Measurements from ENCODE around the gene ARX. TPM values are rescaled to one million over a fixed set of nuclear protein-coding genes. Genes with fewer than 3 reads are reported as not detected.

Gene ARX
- total and polyA plus RNA-seq, 4 donors, result 0.21 to 1.8 (median 0.43) TPM; not detected in 1

GRCh38 chrX:25049971-25050370 is 34.2 kb upstream of the ARX start:
- H3K27ac ChIP-seq (ENCODE audit: low read depth in 1 of 2, low read length in 1 of 2), result no peak overlapping the region
- H3K9ac ChIP-seq (ENCODE audit: insufficient read depth in 1 of 2, low read length in 2 of 2), result no peak overlapping the region
- DNase-seq (no peak), ATAC-seq (ENCODE audit: insufficient read depth, low FRiP score) (no peak)
- TF ChIP-seq, protein P1, sequence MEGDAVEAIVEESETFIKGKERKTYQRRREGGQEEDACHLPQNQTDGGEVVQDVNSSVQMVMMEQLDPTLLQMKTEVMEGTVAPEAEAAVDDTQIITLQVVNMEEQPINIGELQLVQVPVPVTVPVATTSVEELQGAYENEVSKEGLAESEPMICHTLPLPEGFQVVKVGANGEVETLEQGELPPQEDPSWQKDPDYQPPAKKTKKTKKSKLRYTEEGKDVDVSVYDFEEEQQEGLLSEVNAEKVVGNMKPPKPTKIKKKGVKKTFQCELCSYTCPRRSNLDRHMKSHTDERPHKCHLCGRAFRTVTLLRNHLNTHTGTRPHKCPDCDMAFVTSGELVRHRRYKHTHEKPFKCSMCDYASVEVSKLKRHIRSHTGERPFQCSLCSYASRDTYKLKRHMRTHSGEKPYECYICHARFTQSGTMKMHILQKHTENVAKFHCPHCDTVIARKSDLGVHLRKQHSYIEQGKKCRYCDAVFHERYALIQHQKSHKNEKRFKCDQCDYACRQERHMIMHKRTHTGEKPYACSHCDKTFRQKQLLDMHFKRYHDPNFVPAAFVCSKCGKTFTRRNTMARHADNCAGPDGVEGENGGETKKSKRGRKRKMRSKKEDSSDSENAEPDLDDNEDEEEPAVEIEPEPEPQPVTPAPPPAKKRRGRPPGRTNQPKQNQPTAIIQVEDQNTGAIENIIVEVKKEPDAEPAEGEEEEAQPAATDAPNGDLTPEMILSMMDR (IDR thresholded peaks at IDR 0.05; ENCODE audit: control extremely low read depth, extremely low read depth), result no peak
- H3K27me3 ChIP-seq (ENCODE audit: control insufficient read depth in 3 of 3, insufficient read depth in 3 of 3, low read length in 2 of 3), result no peaks in the 10 kb centered on the region
- H3K36me3 ChIP-seq (ENCODE audit: control insufficient read depth in 4 of 4, insufficient read depth in 4 of 4, low read length in 4 of 4), result no peaks in the 10 kb centered on the region
- peaks cover 0 to 3% (median 0%) of the 10 kb centered on the region in 4 donors for H3K9me3 ChIP-seq (ENCODE audit: control insufficient read depth in 4 of 4, insufficient read depth in 3 of 4, low read length in 3 of 4)
- 45 to 48% methylated on average over 1 of the region's 1 CpG for WGBS, 2 donors
- no peak overlapping the region for H3K4me3 ChIP-seq
- H3K4me1 ChIP-seq (ENCODE audit: control insufficient read depth in 5 of 5, insufficient read depth in 5 of 5, low read length in 5 of 5), result no peaks in the 10 kb centered on the region

DNA sequence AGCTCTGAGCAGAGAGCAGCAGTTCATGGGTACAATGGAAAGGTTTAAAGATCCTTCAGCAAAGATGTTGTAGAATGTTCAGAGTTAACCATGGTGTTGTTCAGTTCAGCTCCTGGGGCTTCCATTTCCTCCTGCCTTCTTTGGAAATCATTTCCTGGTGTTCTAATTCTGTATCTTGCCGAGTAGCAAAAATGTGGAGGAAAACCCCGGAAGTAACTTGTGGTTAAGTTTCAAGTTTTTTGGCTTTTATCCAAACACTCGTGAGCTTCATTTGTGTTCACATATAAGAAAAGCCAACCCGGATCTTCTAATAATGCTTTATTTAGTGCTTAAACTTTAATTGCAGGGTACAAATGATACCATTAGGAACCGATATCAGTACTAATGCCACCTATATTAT is 33.6 kb upstream of the ARX start:
- Histone ChIP-seq H3K27me3 (ENCODE audit: control insufficient read depth in 3 of 3, insufficient read depth in 3 of 3, low read length in 2 of 3) (no peaks in the 10 kb centered on the region), H3K4me1 (ENCODE audit: control insufficient read depth in 5 of 5, insufficient read depth in 5 of 5, low read length in 5 of 5) (no peaks in the 10 kb centered on the region), H3K9ac (ENCODE audit: insufficient read depth in 1 of 2, low read length in 2 of 2) (no peak overlapping the region), H3K36me3 (ENCODE audit: control insufficient read depth in 4 of 4, insufficient read depth in 4 of 4, low read length in 4 of 4) (no peaks in the 10 kb centered on the region), H3K4me3 (no peak overlapping the region), H3K9me3 (ENCODE audit: control insufficient read depth in 4 of 4, insufficient read depth in 3 of 4, low read length in 3 of 4) (peaks cover 0 to 3% (median 1%) of the 10 kb centered on the region in 4 donors), H3K27ac (ENCODE audit: low read depth in 1 of 2, low read length in 1 of 2) (no peak overlapping the region)
- TF ChIP-seq, protein P1 (IDR thresholded peaks at IDR 0.05; ENCODE audit: control extremely low read depth, extremely low read depth), result no peak
- ATAC-seq (ENCODE audit: insufficient read depth, low FRiP score) (no peak), DNase-seq (peak in 2 of 3 donors; percentile 11 to 52)
- WGBS, 2 donors, result 16 to 32% methylated on average over 5 of the region's 5 CpGs

DNA sequence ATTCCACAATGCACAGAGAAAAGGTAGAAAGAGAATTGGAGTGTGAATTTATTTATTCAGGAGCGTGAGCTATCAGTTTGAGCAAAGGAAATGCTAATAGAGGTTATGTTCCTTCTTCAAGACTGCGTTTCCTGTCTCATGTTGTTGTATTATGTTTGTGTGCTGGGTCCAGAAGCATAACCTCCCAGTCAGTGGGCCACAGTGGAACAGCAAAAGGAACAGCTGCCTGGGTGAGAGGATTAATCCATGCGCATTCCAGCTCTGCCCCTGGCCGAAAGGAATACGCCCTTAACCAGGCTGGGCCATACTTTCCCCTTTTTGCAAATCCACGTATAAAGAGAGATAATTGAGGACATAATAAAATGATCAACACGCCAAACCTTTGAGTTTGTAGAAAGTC is 32.4 kb upstream of the ARX start:
- no peak for ATAC-seq (ENCODE audit: insufficient read depth, low FRiP score)
- no peaks in the 10 kb centered on the region for H3K36me3 ChIP-seq (ENCODE audit: control insufficient read depth in 4 of 4, insufficient read depth in 4 of 4, low read length in 4 of 4)
- WGBS, 2 donors, result 70 to 79% methylated on average over 7 of the region's 7 CpGs
- no peak overlapping the region for H3K9ac ChIP-seq (ENCODE audit: insufficient read depth in 1 of 2, low read length in 2 of 2)
- no peak overlapping the region for H3K4me3 ChIP-seq
- DNase-seq, result no peak
- H3K27ac ChIP-seq (ENCODE audit: low read depth in 1 of 2, low read length in 1 of 2), result no peak overlapping the region
- TF ChIP-seq, protein P1 (IDR thresholded peaks at IDR 0.05; ENCODE audit: control extremely low read depth, extremely low read depth), result no peak
- H3K9me3 ChIP-seq (ENCODE audit: control insufficient read depth in 4 of 4, insufficient read depth in 3 of 4, low read length in 3 of 4), result peaks cover 0 to 3% (median 1%) of the 10 kb centered on the region in 4 donors
- no peaks in the 10 kb centered on the region for H3K4me1 ChIP-seq (ENCODE audit: control insufficient read depth in 5 of 5, insufficient read depth in 5 of 5, low read length in 5 of 5)
- H3K27me3 ChIP-seq (ENCODE audit: control insufficient read depth in 3 of 3, insufficient read depth in 3 of 3, low read length in 2 of 3), result no peaks in the 10 kb centered on the region

- H3K4me1 ChIP-seq (ENCODE audit: control insufficient read depth in 5 of 5, insufficient read depth in 5 of 5, low read length in 5 of 5), result no peaks in the 10 kb centered on the region
- no peaks in the 10 kb centered on the region for H3K27me3 ChIP-seq (ENCODE audit: control insufficient read depth in 3 of 3, insufficient read depth in 3 of 3, low read length in 2 of 3)
- H3K4me3 ChIP-seq, result no peak overlapping the region
- DNase-seq, result no peak
- TF ChIP-seq, protein P1 (IDR thresholded peaks at IDR 0.05; ENCODE audit: control extremely low read depth, extremely low read depth), result no peak
- no peak for ATAC-seq (ENCODE audit: insufficient read depth, low FRiP score)
- peaks cover 0 to 3% (median 0%) of the 10 kb centered on the region in 4 donors for H3K9me3 ChIP-seq (ENCODE audit: control insufficient read depth in 4 of 4, insufficient read depth in 3 of 4, low read length in 3 of 4)
- 66 to 80% methylated on average over 1 of the region's 1 CpG for WGBS, 2 donors
- H3K36me3 ChIP-seq (ENCODE audit: control insufficient read depth in 4 of 4, insufficient read depth in 4 of 4, low read length in 4 of 4), result no peaks in the 10 kb centered on the region
- H3K9ac ChIP-seq (ENCODE audit: insufficient read depth in 1 of 2, low read length in 2 of 2), result no peak overlapping the region
- H3K27ac ChIP-seq (ENCODE audit: low read depth in 1 of 2, low read length in 1 of 2), result no peak overlapping the region
Measured at GRCh38 chrX:25043192-25043591, 27.4 kb upstream of the ARX start.
